ENCODE data around the gene FBXO41. TPM values are rescaled to one million over a fixed set of nuclear protein-coding genes. Genes with fewer than 3 reads are reported as not detected.

Gene FBXO41
- total and polyA plus RNA-seq, 10 of the 15 experiments (the other 5 are each of a cell fraction or from before 2014, with no cell fraction given) = 1.9 to 38.9 (median 11.3) TPM

DNA sequence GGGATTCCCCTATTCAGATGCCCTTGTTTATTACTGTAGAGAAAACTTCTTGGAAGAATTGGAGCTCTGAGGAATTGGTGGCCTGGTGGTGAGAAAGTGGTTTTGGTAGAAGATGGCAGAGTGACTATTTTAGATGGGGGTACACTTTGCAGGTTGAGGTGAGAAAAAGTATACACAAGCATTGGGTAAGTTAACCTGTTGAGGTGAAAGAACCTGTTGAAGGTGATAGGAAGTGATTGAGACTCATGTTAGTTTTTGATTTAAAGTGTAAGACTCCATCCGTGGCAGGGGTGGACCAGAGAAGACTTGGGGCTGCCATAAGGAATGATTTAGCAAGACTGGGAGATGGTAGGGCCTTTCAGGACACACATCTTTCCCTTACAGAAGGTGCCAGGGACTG is 47.1 kb downstream of the FBXO41 start:
- H3K79me2 ChIP-seq (ENCODE audit: control insufficient read depth, insufficient read depth, low read length) = peaks cover 67% of the 10 kb centered on the region
- CTCF ChIA-PET = interaction anchor here (0.7 to 9.8 kb wide), 4 partner anchors 10 to 60 kb away, joined by 3 to 99 read pairs (median 5); partner anchors contain the start of gene EGR4
- in situ Hi-C loops (cut with MboI) = no loop called here

More for the DNA sequence above, 47.1 kb downstream of the FBXO41 start:
- TF ChIP-seq NR2F1 (conservative IDR thresholded peaks at IDR 0.05) = no peak
- no peak for TF ChIP-seq RBBP5 (conservative IDR thresholded peaks at IDR 0.05)
- TF ChIP-seq ATF7 (IDR thresholded peaks at IDR 0.05; ENCODE audit: low read depth) = no peak
- TF ChIP-seq, protein P1, sequence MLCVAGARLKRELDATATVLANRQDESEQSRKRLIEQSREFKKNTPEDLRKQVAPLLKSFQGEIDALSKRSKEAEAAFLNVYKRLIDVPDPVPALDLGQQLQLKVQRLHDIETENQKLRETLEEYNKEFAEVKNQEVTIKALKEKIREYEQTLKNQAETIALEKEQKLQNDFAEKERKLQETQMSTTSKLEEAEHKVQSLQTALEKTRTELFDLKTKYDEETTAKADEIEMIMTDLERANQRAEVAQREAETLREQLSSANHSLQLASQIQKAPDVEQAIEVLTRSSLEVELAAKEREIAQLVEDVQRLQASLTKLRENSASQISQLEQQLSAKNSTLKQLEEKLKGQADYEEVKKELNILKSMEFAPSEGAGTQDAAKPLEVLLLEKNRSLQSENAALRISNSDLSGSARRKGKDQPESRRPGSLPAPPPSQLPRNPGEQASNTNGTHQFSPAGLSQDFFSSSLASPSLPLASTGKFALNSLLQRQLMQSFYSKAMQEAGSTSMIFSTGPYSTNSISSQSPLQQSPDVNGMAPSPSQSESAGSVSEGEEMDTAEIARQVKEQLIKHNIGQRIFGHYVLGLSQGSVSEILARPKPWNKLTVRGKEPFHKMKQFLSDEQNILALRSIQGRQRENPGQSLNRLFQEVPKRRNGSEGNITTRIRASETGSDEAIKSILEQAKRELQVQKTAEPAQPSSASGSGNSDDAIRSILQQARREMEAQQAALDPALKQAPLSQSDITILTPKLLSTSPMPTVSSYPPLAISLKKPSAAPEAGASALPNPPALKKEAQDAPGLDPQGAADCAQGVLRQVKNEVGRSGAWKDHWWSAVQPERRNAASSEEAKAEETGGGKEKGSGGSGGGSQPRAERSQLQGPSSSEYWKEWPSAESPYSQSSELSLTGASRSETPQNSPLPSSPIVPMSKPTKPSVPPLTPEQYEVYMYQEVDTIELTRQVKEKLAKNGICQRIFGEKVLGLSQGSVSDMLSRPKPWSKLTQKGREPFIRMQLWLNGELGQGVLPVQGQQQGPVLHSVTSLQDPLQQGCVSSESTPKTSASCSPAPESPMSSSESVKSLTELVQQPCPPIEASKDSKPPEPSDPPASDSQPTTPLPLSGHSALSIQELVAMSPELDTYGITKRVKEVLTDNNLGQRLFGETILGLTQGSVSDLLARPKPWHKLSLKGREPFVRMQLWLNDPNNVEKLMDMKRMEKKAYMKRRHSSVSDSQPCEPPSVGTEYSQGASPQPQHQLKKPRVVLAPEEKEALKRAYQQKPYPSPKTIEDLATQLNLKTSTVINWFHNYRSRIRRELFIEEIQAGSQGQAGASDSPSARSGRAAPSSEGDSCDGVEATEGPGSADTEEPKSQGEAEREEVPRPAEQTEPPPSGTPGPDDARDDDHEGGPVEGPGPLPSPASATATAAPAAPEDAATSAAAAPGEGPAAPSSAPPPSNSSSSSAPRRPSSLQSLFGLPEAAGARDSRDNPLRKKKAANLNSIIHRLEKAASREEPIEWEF (IDR thresholded peaks at IDR 0.05; ENCODE audit: insufficient replicate concordance, low read depth, low read length) = no peak
- TF ChIP-seq, protein P2, sequence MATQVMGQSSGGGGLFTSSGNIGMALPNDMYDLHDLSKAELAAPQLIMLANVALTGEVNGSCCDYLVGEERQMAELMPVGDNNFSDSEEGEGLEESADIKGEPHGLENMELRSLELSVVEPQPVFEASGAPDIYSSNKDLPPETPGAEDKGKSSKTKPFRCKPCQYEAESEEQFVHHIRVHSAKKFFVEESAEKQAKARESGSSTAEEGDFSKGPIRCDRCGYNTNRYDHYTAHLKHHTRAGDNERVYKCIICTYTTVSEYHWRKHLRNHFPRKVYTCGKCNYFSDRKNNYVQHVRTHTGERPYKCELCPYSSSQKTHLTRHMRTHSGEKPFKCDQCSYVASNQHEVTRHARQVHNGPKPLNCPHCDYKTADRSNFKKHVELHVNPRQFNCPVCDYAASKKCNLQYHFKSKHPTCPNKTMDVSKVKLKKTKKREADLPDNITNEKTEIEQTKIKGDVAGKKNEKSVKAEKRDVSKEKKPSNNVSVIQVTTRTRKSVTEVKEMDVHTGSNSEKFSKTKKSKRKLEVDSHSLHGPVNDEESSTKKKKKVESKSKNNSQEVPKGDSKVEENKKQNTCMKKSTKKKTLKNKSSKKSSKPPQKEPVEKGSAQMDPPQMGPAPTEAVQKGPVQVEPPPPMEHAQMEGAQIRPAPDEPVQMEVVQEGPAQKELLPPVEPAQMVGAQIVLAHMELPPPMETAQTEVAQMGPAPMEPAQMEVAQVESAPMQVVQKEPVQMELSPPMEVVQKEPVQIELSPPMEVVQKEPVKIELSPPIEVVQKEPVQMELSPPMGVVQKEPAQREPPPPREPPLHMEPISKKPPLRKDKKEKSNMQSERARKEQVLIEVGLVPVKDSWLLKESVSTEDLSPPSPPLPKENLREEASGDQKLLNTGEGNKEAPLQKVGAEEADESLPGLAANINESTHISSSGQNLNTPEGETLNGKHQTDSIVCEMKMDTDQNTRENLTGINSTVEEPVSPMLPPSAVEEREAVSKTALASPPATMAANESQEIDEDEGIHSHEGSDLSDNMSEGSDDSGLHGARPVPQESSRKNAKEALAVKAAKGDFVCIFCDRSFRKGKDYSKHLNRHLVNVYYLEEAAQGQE (IDR thresholded peaks at IDR 0.05; ENCODE audit: low read depth, low read length) = no peak
- no peak for TF ChIP-seq PAX5 (IDR thresholded peaks at IDR 0.05; ENCODE audit: borderline replicate concordance, low read depth, low read length)
- no peak for TF ChIP-seq WRNIP1 (IDR thresholded peaks at IDR 0.05; ENCODE audit: borderline replicate concordance, low read depth, low read length)
- TF ChIP-seq RUNX3 (IDR thresholded peaks at IDR 0.05; ENCODE audit: low read length) = no peak
- no peaks in the 10 kb centered on the region for H3K9me3 ChIP-seq (replicated peaks; ENCODE audit: control insufficient read depth, insufficient read depth, low read length)
- no peak for DNase-seq (ENCODE audit: low read depth, low spot score)
- ATAC-seq = no peak
- H4K20me1 ChIP-seq (ENCODE audit: control insufficient read depth, insufficient read depth) = 0 out of 2 replicates have a peak, but pooled peaks cover 4% of the 10 kb centered on the region
- no peaks in the 10 kb centered on the region for H3K27me3 ChIP-seq (replicated peaks in 1 of 2; ENCODE audit: control insufficient read depth in 2 of 2, insufficient read depth in 2 of 2, low read length in 1 of 2)
- H3K4me1 ChIP-seq (ENCODE audit: control insufficient read depth, insufficient read depth, low read length) = peaks cover 4% of the 10 kb centered on the region
- no TSS peak for BruUV-seq (replicated peaks)
- H3K27ac ChIP-seq (ENCODE audit: control insufficient read depth, insufficient read depth) = no peak overlapping the region
- SMC1A ChIA-PET (ENCODE audit: uncharacterized antibody, unreplicated experiment) = interaction anchor here (0.9 to 5.2 kb wide), 2 partner anchors 8 to 53 kb away, joined by 3 to 39 read pairs; no protein-coding TSS in a partner anchor
- peak overlapping the region; percentile 56 for H3K4me2 ChIP-seq (ENCODE audit: control insufficient read depth, insufficient read depth)
- H3K9ac ChIP-seq (ENCODE audit: control insufficient read depth, insufficient read depth, low read length) = no peak overlapping the region; the same call in 1 of the 2 replicates
- POLR2A ChIA-PET = interaction anchor here (1.2 to 3.0 kb wide), 2 partner anchors 48 to 52 kb away, joined by 4 to 12 read pairs; partner anchors contain the start of gene FBXO41
- H2AFZ ChIP-seq (ENCODE audit: control insufficient read depth, low read depth, low read length) = no peak overlapping the region
- intact Hi-C loops (cut with micrococcal nuclease; ENCODE audit: unreplicated experiment) = no loop called here
- peak overlapping the region; percentile 78; the same call in 1 of the 2 replicates for H3K4me3 ChIP-seq
- RAD21 ChIA-PET (ENCODE audit: unreplicated experiment) = interaction anchor here (0.8 to 1.4 kb wide), 2 partner anchors 24 to 48 kb away, joined by 4 read pairs; no protein-coding TSS in a partner anchor
- H3K36me3 ChIP-seq (ENCODE audit: control insufficient read depth in 2 of 2, insufficient read depth in 2 of 2, low read length in 1 of 2) = peaks cover 0 to 16% of the 10 kb centered on the region in 2 experiments; a peak in 3 of 4 replicates
- FAIRE-seq = no peak
- WGBS (ENCODE audit: insufficient coverage, insufficient replicate concordance, low lambda C conversion rate, missing lambda C conversion rate) = 0% methylated on average over 1 of the region's 1 CpG

Measured in GM12878 (cell line).